Measurements from ENCODE around the gene PRODH2. TPM values are rescaled to one million over a fixed set of nuclear protein-coding genes. Genes with fewer than 3 reads are reported as not detected.

Gene PRODH2
- total and polyA plus RNA-seq, 2 of the 13 experiments (the other 11 are each of a cell fraction or from before 2014, with no cell fraction given): 86.7 to 118 TPM

DNA sequence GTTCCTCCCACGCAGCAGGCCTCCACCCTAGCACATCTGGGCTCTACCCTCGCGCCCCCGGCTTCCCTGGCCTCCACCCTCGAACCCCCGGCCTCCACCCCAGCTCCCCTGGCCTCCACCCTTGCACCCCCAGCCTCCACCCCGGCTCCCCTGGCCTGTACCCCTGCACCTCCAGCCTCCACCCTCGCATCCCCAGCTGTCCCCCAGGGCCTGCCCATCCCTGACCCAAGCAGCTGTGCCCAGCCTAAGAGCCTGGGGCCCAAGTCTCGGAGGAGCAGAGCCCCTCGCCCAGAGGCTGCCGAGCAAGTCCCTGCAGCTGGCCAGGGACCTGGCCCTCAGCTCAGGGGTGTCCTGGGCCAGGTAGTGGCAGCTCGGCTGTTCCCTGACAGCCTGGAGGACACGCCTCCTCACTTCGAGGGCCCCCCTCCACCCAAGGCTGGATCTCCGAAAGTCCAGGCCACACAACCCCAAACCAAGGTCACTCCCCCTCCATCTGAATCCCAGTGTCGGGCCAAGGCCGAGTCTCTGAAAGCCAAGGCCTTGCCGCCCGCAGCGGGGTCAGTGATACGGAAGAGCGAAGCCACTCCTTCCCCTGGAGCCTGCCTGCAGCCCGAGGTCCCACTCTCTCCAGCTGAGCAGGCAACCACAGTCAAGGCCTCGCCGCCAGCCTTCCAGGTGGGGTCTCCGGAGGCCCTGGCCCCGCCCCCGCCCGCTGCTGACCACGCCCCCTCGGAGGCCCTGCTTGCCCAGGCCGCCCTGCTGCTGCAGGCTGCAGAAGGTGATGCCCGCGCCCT, 45.2 kb downstream of the PRODH2 start (continued):
- TF ChIP-seq, protein P1, sequence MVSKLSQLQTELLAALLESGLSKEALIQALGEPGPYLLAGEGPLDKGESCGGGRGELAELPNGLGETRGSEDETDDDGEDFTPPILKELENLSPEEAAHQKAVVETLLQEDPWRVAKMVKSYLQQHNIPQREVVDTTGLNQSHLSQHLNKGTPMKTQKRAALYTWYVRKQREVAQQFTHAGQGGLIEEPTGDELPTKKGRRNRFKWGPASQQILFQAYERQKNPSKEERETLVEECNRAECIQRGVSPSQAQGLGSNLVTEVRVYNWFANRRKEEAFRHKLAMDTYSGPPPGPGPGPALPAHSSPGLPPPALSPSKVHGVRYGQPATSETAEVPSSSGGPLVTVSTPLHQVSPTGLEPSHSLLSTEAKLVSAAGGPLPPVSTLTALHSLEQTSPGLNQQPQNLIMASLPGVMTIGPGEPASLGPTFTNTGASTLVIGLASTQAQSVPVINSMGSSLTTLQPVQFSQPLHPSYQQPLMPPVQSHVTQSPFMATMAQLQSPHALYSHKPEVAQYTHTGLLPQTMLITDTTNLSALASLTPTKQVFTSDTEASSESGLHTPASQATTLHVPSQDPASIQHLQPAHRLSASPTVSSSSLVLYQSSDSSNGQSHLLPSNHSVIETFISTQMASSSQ (IDR thresholded peaks at IDR 0.05; ENCODE audit: low read depth): no peak
- TF ChIP-seq, protein P1 (CRISPR knock-in tag; IDR thresholded peaks at IDR 0.05; ENCODE audit: borderline replicate concordance): peak; percentile 56; the same call in 1 of the 2 replicates
- TF ChIP-seq RXRA (CRISPR knock-in tag; IDR thresholded peaks at IDR 0.05) (peak; percentile 56; the same call in 1 of the 2 replicates), PHF8 (CRISPR knock-in tag; IDR thresholded peaks at IDR 0.05) (peak; percentile 46), HOXA3 (CRISPR knock-in tag; IDR thresholded peaks at IDR 0.05) (peak; percentile 25; the same call in 1 of the 2 replicates), ESRRA (CRISPR knock-in tag; IDR thresholded peaks at IDR 0.05; ENCODE audit: low read depth) (0 out of 2 replicates have a peak, but pooled peaks have one; percentile 49), ZBTB7B (CRISPR knock-in tag; IDR thresholded peaks at IDR 0.05) (peak; percentile 61; the same call in 1 of the 2 replicates), NFE2 (CRISPR knock-in tag; IDR thresholded peaks at IDR 0.05) (no peak), FOSL2 (CRISPR knock-in tag; IDR thresholded peaks at IDR 0.05) (peak; percentile 9; the same call in 1 of the 2 replicates), MED1 (CRISPR knock-in tag; IDR thresholded peaks at IDR 0.05) (peak; percentile 20; the same call in 1 of the 2 replicates), SKI (IDR thresholded peaks at IDR 0.05; ENCODE audit: partially characterized antibody) (peak; percentile 61), ZNF3 (CRISPR knock-in tag; IDR thresholded peaks at IDR 0.05) (no peak), SP5 (CRISPR knock-in tag; IDR thresholded peaks at IDR 0.05; ENCODE audit: borderline replicate concordance, low read depth) (0 out of 2 replicates have a peak, but pooled peaks have one; percentile 25), ONECUT2 (CRISPR knock-in tag; IDR thresholded peaks at IDR 0.05) (no peak), CCDC6 (CRISPR knock-in tag; IDR thresholded peaks at IDR 0.05) (no peak), ZFX (CRISPR knock-in tag; IDR thresholded peaks at IDR 0.05; ENCODE audit: low read depth) (peak; percentile 81), MTA1 (CRISPR knock-in tag; IDR thresholded peaks at IDR 0.05; ENCODE audit: borderline replicate concordance) (0 out of 2 replicates have a peak, but pooled peaks have one; percentile 32), ZSCAN22 (CRISPR knock-in tag; IDR thresholded peaks at IDR 0.05) (no peak), ZBTB7A (CRISPR knock-in tag; IDR thresholded peaks at IDR 0.05) (no peak)
- TF ChIP-seq, protein P2, sequence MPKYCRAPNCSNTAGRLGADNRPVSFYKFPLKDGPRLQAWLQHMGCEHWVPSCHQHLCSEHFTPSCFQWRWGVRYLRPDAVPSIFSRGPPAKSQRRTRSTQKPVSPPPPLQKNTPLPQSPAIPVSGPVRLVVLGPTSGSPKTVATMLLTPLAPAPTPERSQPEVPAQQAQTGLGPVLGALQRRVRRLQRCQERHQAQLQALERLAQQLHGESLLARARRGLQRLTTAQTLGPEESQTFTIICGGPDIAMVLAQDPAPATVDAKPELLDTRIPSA (CRISPR knock-in tag; IDR thresholded peaks at IDR 0.05; ENCODE audit: borderline replicate concordance): no peak
- TF ChIP-seq, protein P3, sequence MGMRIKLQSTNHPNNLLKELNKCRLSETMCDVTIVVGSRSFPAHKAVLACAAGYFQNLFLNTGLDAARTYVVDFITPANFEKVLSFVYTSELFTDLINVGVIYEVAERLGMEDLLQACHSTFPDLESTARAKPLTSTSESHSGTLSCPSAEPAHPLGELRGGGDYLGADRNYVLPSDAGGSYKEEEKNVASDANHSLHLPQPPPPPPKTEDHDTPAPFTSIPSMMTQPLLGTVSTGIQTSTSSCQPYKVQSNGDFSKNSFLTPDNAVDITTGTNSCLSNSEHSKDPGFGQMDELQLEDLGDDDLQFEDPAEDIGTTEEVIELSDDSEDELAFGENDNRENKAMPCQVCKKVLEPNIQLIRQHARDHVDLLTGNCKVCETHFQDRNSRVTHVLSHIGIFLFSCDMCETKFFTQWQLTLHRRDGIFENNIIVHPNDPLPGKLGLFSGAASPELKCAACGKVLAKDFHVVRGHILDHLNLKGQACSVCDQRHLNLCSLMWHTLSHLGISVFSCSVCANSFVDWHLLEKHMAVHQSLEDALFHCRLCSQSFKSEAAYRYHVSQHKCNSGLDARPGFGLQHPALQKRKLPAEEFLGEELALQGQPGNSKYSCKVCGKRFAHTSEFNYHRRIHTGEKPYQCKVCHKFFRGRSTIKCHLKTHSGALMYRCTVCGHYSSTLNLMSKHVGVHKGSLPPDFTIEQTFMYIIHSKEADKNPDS (CRISPR knock-in tag; IDR thresholded peaks at IDR 0.05): no peak
